ENCODE results near the gene CCDC28B. TPM values are rescaled to one million over a fixed set of nuclear protein-coding genes. Genes with fewer than 3 reads are reported as not detected.

The CCDC28B gene
- total and polyA plus RNA-seq, 2 of the 13 experiments (the other 11 are each of a cell fraction or from before 2014, with no cell fraction given), result 2.6 to 3.5 TPM

- TF ChIP-seq MAX (IDR thresholded peaks at IDR 0.05) (peak; percentile 69), ZNF780A (CRISPR knock-in tag; IDR thresholded peaks at IDR 0.05) (no peak), ZNF563 (CRISPR knock-in tag; IDR thresholded peaks at IDR 0.05) (peak; percentile 94), HOXA3 (CRISPR knock-in tag; IDR thresholded peaks at IDR 0.05) (peak; percentile 64; the same call in 1 of the 2 replicates), ZBTB7A (CRISPR knock-in tag; IDR thresholded peaks at IDR 0.05) (peak; percentile 57; the same call in 1 of the 2 replicates), DPF2 (CRISPR knock-in tag; IDR thresholded peaks at IDR 0.05; ENCODE audit: borderline replicate concordance, low read depth) (no peak), TEAD3 (CRISPR knock-in tag; optimal IDR thresholded peaks at IDR 0.05; ENCODE audit: borderline replicate concordance) (peak; percentile 39), SALL1 (CRISPR knock-in tag; IDR thresholded peaks at IDR 0.05) (peak; percentile 73), ZBTB40 (IDR thresholded peaks at IDR 0.05) (no peak), ZBTB40 (CRISPR knock-in tag; IDR thresholded peaks at IDR 0.05) (no peak), DDIT3 (CRISPR knock-in tag; IDR thresholded peaks at IDR 0.05) (no peak), PBX3 (CRISPR knock-in tag; IDR thresholded peaks at IDR 0.05; ENCODE audit: borderline replicate concordance) (no peak), ESRRA (CRISPR knock-in tag; IDR thresholded peaks at IDR 0.05; ENCODE audit: low read depth) (no peak), THRA (CRISPR knock-in tag; IDR thresholded peaks at IDR 0.05; ENCODE audit: borderline replicate concordance) (peak; percentile 70; the same call in 1 of the 2 replicates), ZBTB26 (CRISPR knock-in tag; IDR thresholded peaks at IDR 0.05; ENCODE audit: borderline replicate concordance) (no peak)
These were observed 47.8 kb downstream of the CCDC28B start (continued) for GRCh38 chr1:32247983-32248889.
